ENCODE results near the gene SDR39U1.

DNA sequence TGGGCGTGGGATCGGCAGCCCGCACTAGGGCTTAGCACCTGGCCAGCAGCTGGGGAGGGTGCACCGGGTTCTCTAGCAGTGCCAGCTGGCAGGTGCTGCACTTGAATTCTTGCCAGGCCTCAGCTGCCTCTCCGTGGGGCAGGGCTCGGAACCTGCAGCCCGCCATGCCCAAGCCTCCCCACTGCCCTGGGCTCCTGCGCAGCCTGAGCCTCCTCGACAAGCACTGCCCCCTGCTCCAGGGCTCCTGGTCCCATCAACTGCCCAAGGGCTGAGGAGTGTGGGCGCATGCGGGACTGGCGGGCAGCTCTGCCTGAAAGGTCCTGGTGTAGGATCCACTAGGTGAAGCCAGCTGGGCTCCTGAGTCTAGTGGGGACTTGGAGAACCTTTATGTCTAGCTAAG lies 30.6 kb upstream of the SDR39U1 start:
- TF ChIP-seq CTCF (IDR thresholded peaks at IDR 0.05), result no peak
- no peak for TF ChIP-seq POLR2A (IDR thresholded peaks at IDR 0.05)

Measured in lower leg skin (tissue), 3 donors.